ENCODE data around the gene MPIG6B.

The MPIG6B gene

DNA sequence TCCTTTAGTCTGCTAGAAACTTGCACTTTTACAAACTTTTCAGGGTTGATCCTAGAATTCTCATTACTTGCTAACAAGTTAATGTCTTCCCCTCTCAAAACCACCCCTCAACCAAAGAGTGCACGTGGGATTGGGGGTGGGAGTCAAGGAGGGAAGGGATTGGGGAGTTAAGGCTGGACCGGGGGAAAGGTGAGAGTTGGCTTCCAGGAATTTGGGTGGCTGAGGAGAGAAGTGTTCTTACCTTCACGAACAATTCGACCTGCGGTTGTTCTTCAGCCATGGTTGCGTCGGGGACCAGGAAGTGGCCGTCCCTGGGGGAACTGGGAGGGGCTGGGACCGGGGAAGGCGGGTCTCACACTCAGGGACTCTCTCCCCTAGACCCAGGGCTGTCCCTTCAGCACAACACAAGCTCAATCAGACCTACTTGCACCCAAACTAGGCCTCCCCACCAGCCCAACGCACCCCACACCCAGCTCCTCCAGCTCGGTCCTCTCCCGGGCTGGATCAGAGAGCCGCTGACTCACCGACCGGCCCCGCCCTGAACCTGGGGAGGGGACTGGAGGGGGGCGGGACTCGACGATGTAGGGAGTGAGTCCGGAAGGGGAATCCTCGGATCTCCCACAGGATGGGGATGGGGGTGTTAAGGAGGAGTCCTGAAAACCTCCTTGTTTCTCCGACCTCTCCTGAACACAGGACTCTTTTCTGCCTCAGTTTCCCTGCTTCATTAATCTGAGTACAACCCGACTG lies 13.0 kb downstream of the MPIG6B start, which contains the start of gene CLIC1 (continued):
- TF ChIP-seq ZNF548 (tag by site-specific recombination; IDR thresholded peaks at IDR 0.05) = no peak

DNA sequence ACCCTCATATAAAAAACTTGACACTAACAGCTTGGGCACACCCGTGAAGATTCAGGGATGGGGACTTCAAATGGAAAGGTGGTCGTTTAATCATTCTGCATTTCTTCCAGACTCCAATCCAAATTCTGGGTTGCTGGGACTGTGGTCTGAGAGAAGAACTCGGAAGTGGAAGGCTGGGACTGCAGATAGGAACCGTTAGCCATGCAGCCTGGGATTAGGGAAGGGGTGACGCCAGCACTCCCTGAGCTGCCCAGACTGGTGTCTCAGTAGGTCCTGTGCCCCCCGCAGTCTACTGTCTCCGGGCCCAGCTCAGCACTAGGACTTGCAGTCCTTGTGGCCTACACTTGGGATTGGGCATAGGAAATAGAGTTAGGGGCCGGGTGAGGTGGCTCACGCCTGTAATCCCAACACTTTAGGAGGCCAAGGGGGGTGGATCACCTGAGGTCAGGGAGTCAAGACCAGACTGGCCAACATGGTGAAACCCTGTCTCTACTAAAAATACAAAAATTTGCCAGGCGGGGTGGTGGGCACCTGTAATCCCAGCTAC lies 13.7 kb downstream of the MPIG6B start:
- Histone ChIP-seq H3K27ac (ENCODE audit: extremely low read depth, low read depth, low read length) (peak overlapping the region; percentile 52; the same call in 1 of the 2 replicates), H3K9me3 (ENCODE audit: control insufficient read depth, insufficient read depth, low read depth, low read length) (no peaks in the 10 kb centered on the region), H3K4me3 (ENCODE audit: low read depth, low read length) (peak overlapping the region; percentile 64), H3K4me1 (ENCODE audit: control insufficient read depth, insufficient read depth, low read length) (peaks cover 35% of the 10 kb centered on the region), H3K36me3 (ENCODE audit: control insufficient read depth in 2 of 2, insufficient read depth in 1 of 2, low read length in 2 of 2) (peaks cover 10 to 36% of the 10 kb centered on the region in 2 experiments; a peak in 2 of 3 replicates)
- ChIA-PET POLR2A (interaction anchor here (0.5 to 6.8 kb wide), 19 partner anchors 8 to 234 kb away, joined by 3 to 102 read pairs (median 6); partner anchors contain the start of genes ABHD16A, BAG6, DDAH2 and HSPA1A), CTCF (interaction anchor here (0.6 to 2.7 kb wide), 9 partner anchors 9 to 126 kb away, joined by 3 to 24 read pairs (median 5); partner anchors contain the start of genes HSPA1A, HSPA1B and HSPA1L)
- TF ChIP-seq ZNF530 (tag by site-specific recombination; IDR thresholded peaks at IDR 0.05; ENCODE audit: low read depth) = no peak
- 0 out of 2 replicates have a peak, but pooled peaks have one; percentile 10 for TF ChIP-seq ZNF548 (tag by site-specific recombination; IDR thresholded peaks at IDR 0.05)
- no peak for TF ChIP-seq ZNF596 (tag by site-specific recombination; IDR thresholded peaks at IDR 0.05)
- no peak for TF ChIP-seq ZNF121 (tag by site-specific recombination; IDR thresholded peaks at IDR 0.05)
- no peak for TF ChIP-seq ZNF785 (tag by site-specific recombination; IDR thresholded peaks at IDR 0.05)
- no peak for TF ChIP-seq ZNF426 (tag by site-specific recombination; IDR thresholded peaks at IDR 0.05)
- TF ChIP-seq ZNF510 (tag by site-specific recombination; IDR thresholded peaks at IDR 0.05; ENCODE audit: insufficient replicate concordance) = no peak
- no peak for TF ChIP-seq ZNF600 (tag by site-specific recombination; IDR thresholded peaks at IDR 0.05)
- TF ChIP-seq PRDM2 (tag by site-specific recombination; IDR thresholded peaks at IDR 0.05; ENCODE audit: borderline replicate concordance) = no peak
- TF ChIP-seq ZNF354C (tag by site-specific recombination; IDR thresholded peaks at IDR 0.05; ENCODE audit: borderline replicate concordance, low read depth) = no peak
- no peak; the same call in 1 of the 2 replicates for TF ChIP-seq ZIC2 (tag by site-specific recombination; IDR thresholded peaks at IDR 0.05)
- no peak for TF ChIP-seq SP3 (tag by site-specific recombination; IDR thresholded peaks at IDR 0.05)
- peak; percentile 64 for TF ChIP-seq ZBTB48 (tag by site-specific recombination; IDR thresholded peaks at IDR 0.05)
- TF ChIP-seq ZNF394 (tag by site-specific recombination; IDR thresholded peaks at IDR 0.05; ENCODE audit: borderline replicate concordance) = no peak
- TF ChIP-seq ZNF311 (tag by site-specific recombination; IDR thresholded peaks at IDR 0.05; ENCODE audit: borderline replicate concordance) = no peak
- no peak for TF ChIP-seq ZBTB20 (tag by site-specific recombination; IDR thresholded peaks at IDR 0.05)
- no peak for TF ChIP-seq ZNF48 (tag by site-specific recombination; IDR thresholded peaks at IDR 0.05)
- TF ChIP-seq ZNF830 (tag by site-specific recombination; IDR thresholded peaks at IDR 0.05; ENCODE audit: low read depth) = no peak
- no peak for TF ChIP-seq ZNF776 (tag by site-specific recombination; IDR thresholded peaks at IDR 0.05; ENCODE audit: borderline replicate concordance)
- 0 out of 2 replicates have a peak, but pooled peaks have one; percentile 6 for TF ChIP-seq WT1 (tag by site-specific recombination; IDR thresholded peaks at IDR 0.05)
- TF ChIP-seq ZNF473 (tag by site-specific recombination; IDR thresholded peaks at IDR 0.05) = no peak
- no peak for TF ChIP-seq ZNF692 (tag by site-specific recombination; IDR thresholded peaks at IDR 0.05)
- no peak for TF ChIP-seq ZNF580 (tag by site-specific recombination; IDR thresholded peaks at IDR 0.05)
- 0 out of 2 replicates have a peak, but pooled peaks have one; percentile 11 for TF ChIP-seq ZBTB7A (tag by site-specific recombination; IDR thresholded peaks at IDR 0.05; ENCODE audit: low read depth)
- no peak for TF ChIP-seq ELK4 (IDR thresholded peaks at IDR 0.05; ENCODE audit: borderline replicate concordance, low read depth, low read length)
- TF ChIP-seq ZNF624 (tag by site-specific recombination; IDR thresholded peaks at IDR 0.05) = no peak
- no peak for TF ChIP-seq SETDB1 (IDR thresholded peaks at IDR 0.05; ENCODE audit: insufficient read length, low read length)
